ENCODE data around the gene DDTL.

The DDTL gene

DNA sequence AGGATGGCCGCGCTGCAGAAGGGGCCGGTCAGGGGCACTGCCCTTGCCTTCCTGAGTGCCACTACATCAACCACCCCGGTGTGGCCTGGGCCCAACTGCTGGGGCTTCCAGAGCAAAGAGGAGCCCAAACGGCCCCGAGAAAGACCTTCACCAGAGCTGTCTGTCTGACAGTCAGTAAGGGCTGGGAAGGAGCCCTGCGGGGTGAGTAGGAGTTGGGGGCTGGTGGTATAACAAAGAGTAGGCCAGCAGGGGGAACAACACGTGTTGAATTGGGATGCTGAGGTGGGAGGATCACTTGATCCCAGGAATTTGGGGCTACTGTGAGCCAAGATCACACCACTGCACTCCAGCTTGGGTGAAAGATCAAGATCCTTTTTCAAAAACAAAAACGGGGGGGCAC lies 34.6 kb downstream of the DDTL start:
- H2AFZ ChIP-seq (ENCODE audit: low read length) = no peak overlapping the region
- H3K4me2 ChIP-seq (ENCODE audit: low read depth, low read length, poor library complexity, severe bottlenecking) = no peak overlapping the region
- no peak for TF ChIP-seq EZH2phosphoT487 (IDR thresholded peaks at IDR 0.05; ENCODE audit: borderline replicate concordance)
- no peak for TF ChIP-seq CTCF (conservative IDR thresholded peaks at IDR 0.05; ENCODE audit: low read length)
- no peaks in the 10 kb centered on the region for H3K36me3 ChIP-seq (ENCODE audit: insufficient read depth, low read length)
- no peaks in the 10 kb centered on the region for H3K9me2 ChIP-seq (replicated peaks; ENCODE audit: low read depth, low read length)
- H3K79me2 ChIP-seq (ENCODE audit: insufficient read depth, low read length) = no peaks in the 10 kb centered on the region
- no peaks in the 10 kb centered on the region for H3F3A ChIP-seq (ENCODE audit: low read depth)
- no peaks in the 10 kb centered on the region for H3K27me3 ChIP-seq (ENCODE audit: insufficient read depth, low read length, poor library complexity, severe bottlenecking)
- no peak overlapping the region for H3K4me3 ChIP-seq (ENCODE audit: low read length, poor library complexity, severe bottlenecking)
- H3K4me1 ChIP-seq (ENCODE audit: insufficient read depth, low read length, poor library complexity, severe bottlenecking) = no peaks in the 10 kb centered on the region
- no peak overlapping the region for H3K9ac ChIP-seq (ENCODE audit: low read depth, low read length, poor library complexity, severe bottlenecking)
- no peaks in the 10 kb centered on the region for H4K20me1 ChIP-seq (ENCODE audit: insufficient read depth, low read length, poor library complexity, severe bottlenecking)
- no peaks in the 10 kb centered on the region for H3K9me3 ChIP-seq (ENCODE audit: insufficient read depth, low read depth, low read length)

DNA sequence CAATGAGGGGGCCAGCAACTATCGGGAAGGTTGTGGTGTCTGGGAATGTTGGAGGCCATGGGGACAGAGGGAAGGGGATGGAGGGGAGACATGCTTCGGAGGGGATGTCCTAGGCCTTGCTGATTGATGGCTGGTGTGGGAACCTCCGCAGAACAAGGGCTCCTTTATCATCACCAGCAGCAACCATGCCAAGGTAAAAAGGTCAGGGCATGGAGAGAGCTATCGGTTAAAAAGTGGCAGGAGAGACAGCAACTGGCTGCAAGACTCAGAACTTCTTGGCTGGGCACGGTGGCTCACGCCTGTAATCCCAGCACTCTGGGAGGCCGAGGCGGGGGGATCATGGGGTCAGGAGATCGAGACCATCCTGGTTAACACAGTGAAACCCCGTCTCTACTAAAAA lies 35.6 kb downstream of the DDTL start:
- Histone ChIP-seq H3K4me1 (ENCODE audit: insufficient read depth, low read length, poor library complexity, severe bottlenecking) (no peaks in the 10 kb centered on the region), H3K79me2 (ENCODE audit: insufficient read depth, low read length) (no peaks in the 10 kb centered on the region), H3K27me3 (ENCODE audit: insufficient read depth, low read length, poor library complexity, severe bottlenecking) (no peaks in the 10 kb centered on the region), H4K20me1 (ENCODE audit: insufficient read depth, low read length, poor library complexity, severe bottlenecking) (no peaks in the 10 kb centered on the region), H3F3A (ENCODE audit: low read depth) (no peaks in the 10 kb centered on the region), H3K9me2 (replicated peaks; ENCODE audit: low read depth, low read length) (no peaks in the 10 kb centered on the region), H3K9ac (ENCODE audit: low read depth, low read length, poor library complexity, severe bottlenecking) (no peak overlapping the region), H3K36me3 (ENCODE audit: insufficient read depth, low read length) (no peaks in the 10 kb centered on the region), H3K9me3 (ENCODE audit: insufficient read depth, low read depth, low read length) (no peaks in the 10 kb centered on the region), H3K4me2 (ENCODE audit: low read depth, low read length, poor library complexity, severe bottlenecking) (no peak overlapping the region), H2AFZ (ENCODE audit: low read length) (no peak overlapping the region), H3K4me3 (ENCODE audit: low read length, poor library complexity, severe bottlenecking) (no peak overlapping the region)
- TF ChIP-seq EZH2phosphoT487 (IDR thresholded peaks at IDR 0.05; ENCODE audit: borderline replicate concordance) (no peak), CTCF (conservative IDR thresholded peaks at IDR 0.05; ENCODE audit: low read length) (no peak)

DNA sequence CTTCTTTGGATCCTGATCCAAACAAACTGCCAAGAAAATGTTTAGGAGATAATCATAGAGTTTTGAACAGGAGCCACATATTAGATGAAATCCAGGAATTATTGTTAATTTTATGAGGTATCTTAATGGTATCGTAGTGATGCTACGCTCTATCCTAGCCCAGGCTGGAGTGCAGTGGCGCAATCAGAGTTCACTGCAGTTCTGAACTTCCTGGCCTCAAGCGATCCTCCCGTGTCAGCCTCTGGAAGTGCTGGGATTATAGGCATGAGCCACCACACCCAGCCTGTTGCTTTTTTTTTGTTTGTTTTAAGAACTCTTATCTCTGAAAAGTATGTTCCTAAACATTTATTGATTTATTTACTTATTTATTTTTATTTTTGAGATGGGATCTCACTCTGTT lies 36.2 kb downstream of the DDTL start:
- Histone ChIP-seq H3K4me1 (ENCODE audit: insufficient read depth, low read length, poor library complexity, severe bottlenecking) (no peaks in the 10 kb centered on the region), H3K36me3 (ENCODE audit: insufficient read depth, low read length) (no peaks in the 10 kb centered on the region), H3K4me2 (ENCODE audit: low read depth, low read length, poor library complexity, severe bottlenecking) (no peak overlapping the region), H3K9me3 (ENCODE audit: insufficient read depth, low read depth, low read length) (no peaks in the 10 kb centered on the region), H2AFZ (ENCODE audit: low read length) (no peak overlapping the region), H3K9ac (ENCODE audit: low read depth, low read length, poor library complexity, severe bottlenecking) (no peak overlapping the region), H3K27me3 (ENCODE audit: insufficient read depth, low read length, poor library complexity, severe bottlenecking) (no peaks in the 10 kb centered on the region), H3K79me2 (ENCODE audit: insufficient read depth, low read length) (no peaks in the 10 kb centered on the region), H3K9me2 (replicated peaks; ENCODE audit: low read depth, low read length) (no peaks in the 10 kb centered on the region), H4K20me1 (ENCODE audit: insufficient read depth, low read length, poor library complexity, severe bottlenecking) (no peaks in the 10 kb centered on the region), H3F3A (ENCODE audit: low read depth) (no peaks in the 10 kb centered on the region), H3K4me3 (ENCODE audit: low read length, poor library complexity, severe bottlenecking) (no peak overlapping the region)
- no peak for TF ChIP-seq EZH2phosphoT487 (IDR thresholded peaks at IDR 0.05; ENCODE audit: borderline replicate concordance)
- TF ChIP-seq CTCF (conservative IDR thresholded peaks at IDR 0.05; ENCODE audit: low read length) = no peak

Data from Loucy (cell line).